Frontal cortex (tissue), 4 donors: Measurements from ENCODE around the gene PIP5K1B. TPM values are rescaled to one million over a fixed set of nuclear protein-coding genes. Genes with fewer than 3 reads are reported as not detected.
"Not testable (repeated sequence)": the region's sequence is repeated elsewhere in the genome, so short reads cannot be mapped to it uniquely, and the experiment has no call there.

ENCODE experiments used
- DNase-seq, 2 donors: peaks; one replicate each; pipeline ENCODE4 v3.0.0; 2012; ENCODE audit warnings: low spot score in 2 of 2
- FAIRE-seq: peaks from 2 replicates; lab custom pipeline; 2012; peaks lifted over from hg19 to GRCh38; lab: Jason Lieb, UNC
- total RNA-seq: library from RNA; depleted of rRNA; stranded (reverse); fragments of >200 nt; gene quantifications from one replicate; pipeline ENCODE4 v1.2.3, GENCODE V29; 2014
- donor health status: control.
- donor health status: control.
- donor health status: control.

Gene PIP5K1B
- total RNA-seq, 1 donor from 2014 or later, result 2.9 TPM

- no peak for DNase-seq
- FAIRE-seq, result no peak
These were observed 262.8 kb downstream of the PIP5K1B start for GRCh38 chr9:68967800-68968199.

GRCh38 chr9:68969538-68969937 lies 264.5 kb downstream of the PIP5K1B start:
- FAIRE-seq, result no peak
- no peak for DNase-seq

- no peak for FAIRE-seq
- no peak for DNase-seq
These were observed 265.1 kb downstream of the PIP5K1B start for GRCh38 chr9:68970151-68970550.

- FAIRE-seq (no peak), DNase-seq (no peak)
These were observed 268.6 kb downstream of the PIP5K1B start for GRCh38 chr9:68973619-68974018.

- DNase-seq (no peak), FAIRE-seq (no peak)
These were observed 269.4 kb downstream of the PIP5K1B start for GRCh38 chr9:68974431-68974830.

GRCh38 chr9:68974901-68975300 lies 269.9 kb downstream of the PIP5K1B start:
- FAIRE-seq (no peak), DNase-seq (no peak)

- DNase-seq (no peak), FAIRE-seq (no peak)
These were observed 270.5 kb downstream of the PIP5K1B start for GRCh38 chr9:68975365-68976043.

- no peak for DNase-seq
- FAIRE-seq, result no peak
These were observed 273.0 kb downstream of the PIP5K1B start for GRCh38 chr9:68978066-68978465.

- DNase-seq (no peak), FAIRE-seq (no peak)
These were observed 273.5 kb downstream of the PIP5K1B start for GRCh38 chr9:68978501-68978900.

- FAIRE-seq, result no peak
These were observed 274.7 kb downstream of the PIP5K1B start for GRCh38 chr9:68979538-68980314.

GRCh38 chr9:68980341-68980914 lies 275.4 kb downstream of the PIP5K1B start:
- no peak for DNase-seq
- FAIRE-seq, result no peak

More at GRCh38 chr9:68979538-68980314, 274.7 kb downstream of the PIP5K1B start:
- DNase-seq, result no peak

GRCh38 chr9:68981789-68982188 lies 276.7 kb downstream of the PIP5K1B start:
- no peak for FAIRE-seq
- DNase-seq, result no peak

- no peak for DNase-seq
- FAIRE-seq, result no peak
These were observed 278.0 kb downstream of the PIP5K1B start for GRCh38 chr9:68983008-68983411.

GRCh38 chr9:68983522-68984424 lies 278.7 kb downstream of the PIP5K1B start:
- FAIRE-seq (no peak), DNase-seq (no peak)

GRCh38 chr9:68986949-68987348 lies 281.9 kb downstream of the PIP5K1B start:
- not testable (repeated sequence) for FAIRE-seq, DNase-seq

GRCh38 chr9:68991457-68991856 lies 286.4 kb downstream of the PIP5K1B start:
- FAIRE-seq, result no peak
- DNase-seq, result no peak

GRCh38 chr9:68995776-68996175 lies 290.7 kb downstream of the PIP5K1B start:
- DNase-seq (no peak), FAIRE-seq (no peak)

GRCh38 chr9:68996462-68996861 lies 291.4 kb downstream of the PIP5K1B start:
- DNase-seq (no peak), FAIRE-seq (no peak)

GRCh38 chr9:68997666-68998065 lies 292.6 kb downstream of the PIP5K1B start:
- FAIRE-seq, result no peak
- DNase-seq, result no peak

GRCh38 chr9:68998385-68998784 lies 293.3 kb downstream of the PIP5K1B start:
- FAIRE-seq (no peak), DNase-seq (no peak)
